HCT116 (cell line): ENCODE data around the gene ARHGAP5. TPM values are rescaled to one million over a fixed set of nuclear protein-coding genes. Genes with fewer than 3 reads are reported as not detected.

ENCODE experiments used
- ATAC-seq: fragments of 200-7000 bp; cut with Tn5 transposase; 2 replicates; pipeline ENCODE4 v1.9.1; 2020; ENCODE audit warnings: mild to moderate bottlenecking, moderate library complexity
- BruUV-seq: library from RNA; stranded (reverse); fragments of 400-500 nt; replicated peaks from 2 replicates; lab custom pipeline; 2021; lab: Mats Ljungman, UMichigan
- CTCF ChIA-PET: fragments of 300-600 bp; sonication (Branson Sonifier 250); formaldehyde crosslinking; loops from one replicate; lab custom pipeline; 2021; ENCODE audit warnings: antibody characterized with exemption; lab: Charles Lee
- POLR2A ChIA-PET: fragments of 300-600, 350-600 bp; sonication (Branson Sonifier 250); formaldehyde crosslinking; loops from one replicate; lab custom pipeline; 2021; ENCODE audit warnings: antibody characterized with exemption; lab: Charles Lee
- RAD21 ChIA-PET, 2 experiments: fragments of 300-600 bp; sonication (Branson Sonifier 250); formaldehyde crosslinking; loops; one replicate each; lab custom pipeline; 2023; ENCODE audit warnings: low total read pairs in 2 of 2; ENCODE audit not compliant: uncharacterized antibody in 2 of 2, unreplicated experiment in 2 of 2, low non-redundant PET in 1 of 2; lab: Charles Lee
- DNase-seq: peaks from one replicate; pipeline ENCODE4 v3.0.0-alpha.2; 2010; ENCODE audit warnings: low read depth, low spot score
- H2AFZ ChIP-seq: fragments of 200-600 bp; shearing (Covaris generic), sonication (generic); 2 replicates; pipeline ENCODE4 v1.6.1; 2017; ENCODE audit warnings: low read depth, mixed run types, mixed read lengths, antibody characterized with exemption, low read length; ENCODE audit not compliant: poor library complexity, severe bottlenecking
- H3K27ac ChIP-seq: 2 replicates; pipeline ENCODE4 v1.5.1; 2012; ENCODE audit warnings: low read depth, low read length
- H3K27me3 ChIP-seq: fragments of 200-600 bp; sonication (generic); 2 replicates; pipeline ENCODE4 v1.6.1; 2016; ENCODE audit warnings: mixed run types, low read length, mixed read lengths; ENCODE audit not compliant: insufficient read depth
- H3K36me3 ChIP-seq, 2 experiments: fragments of 200-500 bp in 1 of 2; fragments of 200-600 bp in 1 of 2; sonication (Bioruptor generic) in 1 of 2; sonication (generic) in 1 of 2; 2 replicates each; pipeline versions ENCODE4 v1.5.1 to v1.6.1; 2014 to 2016; ENCODE audit warnings: low read length in 2 of 2, inconsistent platforms in 1 of 2, mixed read lengths in 1 of 2, mixed run types in 1 of 2; ENCODE audit not compliant: insufficient read depth in 2 of 2, control insufficient read depth in 1 of 2
- H3K4me1 ChIP-seq, 2 experiments: fragments of 200-600 bp in 1 of 2; sonication (generic) in 1 of 2; 2 replicates each; pipeline versions ENCODE4 v1.5.1 to v1.6.1; 2012 to 2017; ENCODE audit warnings: low read length in 2 of 2, inconsistent platforms in 1 of 2, mild to moderate bottlenecking in 1 of 2, mixed read lengths in 1 of 2, mixed run types in 1 of 2, moderate library complexity in 1 of 2; ENCODE audit not compliant: insufficient read depth in 2 of 2, control insufficient read depth in 1 of 2
- H3K4me2 ChIP-seq: fragments of 200-600 bp; sonication (generic); 2 replicates; pipeline ENCODE4 v1.6.1; 2017; ENCODE audit warnings: mixed run types, low read length, mixed read lengths
- H3K4me3 ChIP-seq, 2 experiments: fragments of 200-600 bp in 1 of 2; sonication (generic) in 1 of 2; replicated peaks in 1 of 2; 2 replicates each; pipeline ENCODE4 v1.5.1; 2011 to 2016; ENCODE audit warnings: low read length in 2 of 2, control low read depth in 1 of 2, low read depth in 1 of 2, mild to moderate bottlenecking in 1 of 2, mixed read lengths in 1 of 2, mixed run types in 1 of 2
- H3K79me2 ChIP-seq: fragments of 200-600 bp; sonication (generic); 2 replicates; pipeline ENCODE4 v1.6.1; 2017; ENCODE audit warnings: mild to moderate bottlenecking, mixed run types, low read length, moderate library complexity, mixed read lengths; ENCODE audit not compliant: insufficient read depth
- H3K9ac ChIP-seq: fragments of 200-600 bp; sonication (generic); 2 replicates; pipeline ENCODE4 v1.6.1; 2016; ENCODE audit warnings: low read length, mixed read lengths
- H3K9me2 ChIP-seq: fragments of 200-600 bp; sonication (generic), shearing (Covaris generic); 2 replicates; pipeline ENCODE4 v1.6.1; 2017; ENCODE audit warnings: mixed run types, mild to moderate bottlenecking, moderate library complexity; ENCODE audit not compliant: insufficient read depth
- H3K9me3 ChIP-seq, 2 experiments: fragments of 200-500 bp in 1 of 2; fragments of 200-600 bp in 1 of 2; sonication (Bioruptor generic) in 1 of 2; sonication (generic) in 1 of 2; 2 replicates each; pipeline ENCODE4 v1.6.1; 2014 to 2017; ENCODE audit warnings: low read length in 2 of 2, mixed read lengths in 2 of 2, inconsistent platforms in 1 of 2, low read depth in 1 of 2, mild to moderate bottlenecking in 1 of 2, mixed run types in 1 of 2, moderate library complexity in 1 of 2; ENCODE audit not compliant: control insufficient read depth in 1 of 2, insufficient read depth in 1 of 2
- H4K20me1 ChIP-seq: fragments of 200-600 bp; sonication (generic), shearing (Covaris generic); 2 replicates; pipeline ENCODE4 v1.6.1; 2017; ENCODE audit warnings: mixed run types, mild to moderate bottlenecking, moderate library complexity; ENCODE audit not compliant: insufficient read depth
- CEBPB ChIP-seq: IDR thresholded peaks from 2 replicates; pipeline ENCODE4 v1.6.1; 2012; ENCODE audit warnings: low read depth
- EZH2phosphoT487 ChIP-seq: fragments of 200-600 bp; IDR thresholded peaks from 2 replicates; pipeline ENCODE4 v1.6.1; 2018; ENCODE audit warnings: antibody characterized with exemption, borderline replicate concordance
- JUND ChIP-seq: IDR thresholded peaks from 2 replicates; pipeline ENCODE4 v1.6.1; 2012
- RAD21 ChIP-seq: IDR thresholded peaks from 2 replicates; pipeline ENCODE4 v1.6.1; 2012; ENCODE audit warnings: low read depth, mild to moderate bottlenecking
- SP1 ChIP-seq: IDR thresholded peaks from 2 replicates; pipeline ENCODE4 v1.6.1; 2012; ENCODE audit warnings: low read depth
- TCF7L2 ChIP-seq: IDR thresholded peaks from 2 replicates; pipeline ENCODE4 v1.7.0; 2011; ENCODE audit warnings: borderline replicate concordance, inconsistent platforms; ENCODE audit not compliant: insufficient read depth, insufficient read length; ENCODE audit errors: extremely low read depth
- intact Hi-C: fragments of 100-400 bp; cut with micrococcal nuclease; formaldehyde crosslinking; loops from 2 replicates; pipeline ENCODE4 v1.10.0; 2022
- total RNA-seq: library from RNA; stranded (reverse); gene quantifications from one replicate; pipeline ENCODE4 v1.2.1, GENCODE V29; 2021; ENCODE audit not compliant: unreplicated experiment
- TF ChIP-seq, protein P1 (sequence below), 3 experiments: fragments of 200-600 bp in 1 of 3; sonication (generic) in 1 of 3; IDR thresholded peaks in 2 of 3; conservative IDR thresholded peaks in 1 of 3; 2 replicates each; pipeline ENCODE4 v1.5.1; 2012 to 2017; ENCODE audit warnings: low read depth in 2 of 3, low read length in 2 of 3, antibody characterized with exemption in 1 of 3, borderline replicate concordance in 1 of 3, control low read depth in 1 of 3, mild to moderate bottlenecking in 1 of 3, mixed read lengths in 1 of 3, mixed run types in 1 of 3, moderate library complexity in 1 of 3; ENCODE audit not compliant: insufficient read depth in 1 of 3
- TF ChIP-seq, protein P2 (sequence below): IDR thresholded peaks from 2 replicates; pipeline ENCODE4 v1.6.1; 2012; ENCODE audit warnings: low read depth

The ARHGAP5 gene
- total RNA-seq, 1 experiment from 2014 or later = 66.7 TPM

- no peaks in the 10 kb centered on the region for H3K4me1 ChIP-seq
- no peak overlapping the region for H3K4me2 ChIP-seq
- no peak overlapping the region for H3K27ac ChIP-seq
- ChIA-PET CTCF (no interaction called here), RAD21 (no interaction called here), POLR2A (no interaction called here)
- no peaks in the 10 kb centered on the region for H3K36me3 ChIP-seq
- no peaks in the 10 kb centered on the region for H3K9me3 ChIP-seq
- no peaks in the 10 kb centered on the region for H3K27me3 ChIP-seq
- no peaks in the 10 kb centered on the region for H3K79me2 ChIP-seq
- no peak for DNase-seq
- H3K9ac ChIP-seq = no peak overlapping the region
- H4K20me1 ChIP-seq = no peaks in the 10 kb centered on the region
- TF ChIP-seq, protein P1, sequence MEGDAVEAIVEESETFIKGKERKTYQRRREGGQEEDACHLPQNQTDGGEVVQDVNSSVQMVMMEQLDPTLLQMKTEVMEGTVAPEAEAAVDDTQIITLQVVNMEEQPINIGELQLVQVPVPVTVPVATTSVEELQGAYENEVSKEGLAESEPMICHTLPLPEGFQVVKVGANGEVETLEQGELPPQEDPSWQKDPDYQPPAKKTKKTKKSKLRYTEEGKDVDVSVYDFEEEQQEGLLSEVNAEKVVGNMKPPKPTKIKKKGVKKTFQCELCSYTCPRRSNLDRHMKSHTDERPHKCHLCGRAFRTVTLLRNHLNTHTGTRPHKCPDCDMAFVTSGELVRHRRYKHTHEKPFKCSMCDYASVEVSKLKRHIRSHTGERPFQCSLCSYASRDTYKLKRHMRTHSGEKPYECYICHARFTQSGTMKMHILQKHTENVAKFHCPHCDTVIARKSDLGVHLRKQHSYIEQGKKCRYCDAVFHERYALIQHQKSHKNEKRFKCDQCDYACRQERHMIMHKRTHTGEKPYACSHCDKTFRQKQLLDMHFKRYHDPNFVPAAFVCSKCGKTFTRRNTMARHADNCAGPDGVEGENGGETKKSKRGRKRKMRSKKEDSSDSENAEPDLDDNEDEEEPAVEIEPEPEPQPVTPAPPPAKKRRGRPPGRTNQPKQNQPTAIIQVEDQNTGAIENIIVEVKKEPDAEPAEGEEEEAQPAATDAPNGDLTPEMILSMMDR (IDR thresholded peaks at IDR 0.05 in 2 of 3, conservative IDR thresholded peaks at IDR 0.05 in 1 of 3; ENCODE audit: borderline replicate concordance in 1 of 3, insufficient read depth in 1 of 3, low read depth in 2 of 3, low read length in 2 of 3) = no peak
- no peak for TF ChIP-seq EZH2phosphoT487
- TF ChIP-seq RAD21 = no peak
- TF ChIP-seq TCF7L2 = no peak
- TF ChIP-seq, protein P2, sequence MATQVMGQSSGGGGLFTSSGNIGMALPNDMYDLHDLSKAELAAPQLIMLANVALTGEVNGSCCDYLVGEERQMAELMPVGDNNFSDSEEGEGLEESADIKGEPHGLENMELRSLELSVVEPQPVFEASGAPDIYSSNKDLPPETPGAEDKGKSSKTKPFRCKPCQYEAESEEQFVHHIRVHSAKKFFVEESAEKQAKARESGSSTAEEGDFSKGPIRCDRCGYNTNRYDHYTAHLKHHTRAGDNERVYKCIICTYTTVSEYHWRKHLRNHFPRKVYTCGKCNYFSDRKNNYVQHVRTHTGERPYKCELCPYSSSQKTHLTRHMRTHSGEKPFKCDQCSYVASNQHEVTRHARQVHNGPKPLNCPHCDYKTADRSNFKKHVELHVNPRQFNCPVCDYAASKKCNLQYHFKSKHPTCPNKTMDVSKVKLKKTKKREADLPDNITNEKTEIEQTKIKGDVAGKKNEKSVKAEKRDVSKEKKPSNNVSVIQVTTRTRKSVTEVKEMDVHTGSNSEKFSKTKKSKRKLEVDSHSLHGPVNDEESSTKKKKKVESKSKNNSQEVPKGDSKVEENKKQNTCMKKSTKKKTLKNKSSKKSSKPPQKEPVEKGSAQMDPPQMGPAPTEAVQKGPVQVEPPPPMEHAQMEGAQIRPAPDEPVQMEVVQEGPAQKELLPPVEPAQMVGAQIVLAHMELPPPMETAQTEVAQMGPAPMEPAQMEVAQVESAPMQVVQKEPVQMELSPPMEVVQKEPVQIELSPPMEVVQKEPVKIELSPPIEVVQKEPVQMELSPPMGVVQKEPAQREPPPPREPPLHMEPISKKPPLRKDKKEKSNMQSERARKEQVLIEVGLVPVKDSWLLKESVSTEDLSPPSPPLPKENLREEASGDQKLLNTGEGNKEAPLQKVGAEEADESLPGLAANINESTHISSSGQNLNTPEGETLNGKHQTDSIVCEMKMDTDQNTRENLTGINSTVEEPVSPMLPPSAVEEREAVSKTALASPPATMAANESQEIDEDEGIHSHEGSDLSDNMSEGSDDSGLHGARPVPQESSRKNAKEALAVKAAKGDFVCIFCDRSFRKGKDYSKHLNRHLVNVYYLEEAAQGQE = no peak
- no peak for TF ChIP-seq JUND
- no peak for TF ChIP-seq SP1
- TF ChIP-seq CEBPB = no peak
- intact Hi-C loops = no loop called here
- no peak overlapping the region for H3K4me3 ChIP-seq
- H3K9me2 ChIP-seq = no peaks in the 10 kb centered on the region
- no peak for ATAC-seq
- no peak overlapping the region for H2AFZ ChIP-seq
- BruUV-seq = no TSS peak
These were observed 94.4 kb downstream of the ARHGAP5 start for GRCh38 chr14:32171469-32171868.
